HEK293 (cell line): Measurements from ENCODE around the gene SH3TC1.

Experiments used
- CTCF ChIA-PET: fragments of 350-600 bp; formaldehyde crosslinking; extraction: SDS; loops from one replicate; lab custom pipeline; 2021; ENCODE audit warnings: antibody characterized with exemption; lab: Yijun Ruan, JAX
- POLR2A ChIA-PET: fragments of 300-600 bp; formaldehyde crosslinking; extraction: SDS; loops from one replicate; lab custom pipeline; 2020; ENCODE audit warnings: antibody characterized with exemption, inconsistent platforms; lab: Yijun Ruan, JAX
- H3K27ac ChIP-seq: fragments of 200-500 bp; sonication (Bioruptor generic); 2 replicates; pipeline ENCODE4 v1.5.1; 2014; ENCODE audit warnings: low read depth, low read length, control low read depth, inconsistent platforms; ENCODE audit errors: extremely low read depth
- H3K36me3 ChIP-seq, 2 experiments: fragments of 200-500 bp in 1 of 2; sonication (Bioruptor generic) in 1 of 2; 1 replicate in 1 of 2; 2 replicates in 1 of 2; pipeline ENCODE4 v1.5.1; 2014 to 2017; ENCODE audit warnings: inconsistent platforms in 2 of 2, low read length in 2 of 2; ENCODE audit not compliant: control insufficient read depth in 2 of 2, insufficient read depth in 1 of 2
- H3K4me1 ChIP-seq: fragments of 200-500 bp; sonication (Bioruptor generic); 2 replicates; pipeline ENCODE4 v1.5.1; 2014; ENCODE audit warnings: mild to moderate bottlenecking, low read length, inconsistent platforms; ENCODE audit not compliant: control insufficient read depth, insufficient read depth
- H3K4me3 ChIP-seq: 2 replicates; pipeline ENCODE4 v1.5.1; 2011; ENCODE audit warnings: low read depth, mild to moderate bottlenecking, control low read depth, low read length, moderate library complexity
- H3K9me3 ChIP-seq: fragments of 200-500 bp; sonication (Bioruptor generic); 2 replicates; pipeline ENCODE4 v1.5.1; 2014; ENCODE audit warnings: low read depth, low read length, inconsistent platforms; ENCODE audit not compliant: control insufficient read depth, insufficient read depth
- EGR2 ChIP-seq: fragments of 450-650 bp; formaldehyde crosslinking; IDR thresholded peaks from 2 replicates; pipeline ENCODE4 v1.5.1; 2016; ENCODE audit warnings: low read depth, missing biosample characterization, missing genetic modification characterization
- GLIS1 ChIP-seq: fragments of 450-650 bp; formaldehyde crosslinking; IDR thresholded peaks from 2 replicates; pipeline ENCODE4 v1.5.1; 2016; ENCODE audit warnings: missing biosample characterization, missing genetic modification characterization
- PRDM1 ChIP-seq: fragments of 450-650 bp; formaldehyde crosslinking; IDR thresholded peaks from 2 replicates; pipeline ENCODE4; 2016; ENCODE audit warnings: missing biosample characterization, missing genetic modification characterization
- SCRT2 ChIP-seq: fragments of 450-650 bp; formaldehyde crosslinking; IDR thresholded peaks from 2 replicates; pipeline ENCODE4 v1.5.1; 2016; ENCODE audit warnings: missing biosample characterization, missing genetic modification characterization
- YY1 ChIP-seq: fragments of 450-650 bp; formaldehyde crosslinking; IDR thresholded peaks from 2 replicates; pipeline ENCODE4 v1.5.1; 2018; ENCODE audit warnings: missing biosample characterization, missing genetic modification characterization
- ZNF324 ChIP-seq: fragments of 450-650 bp; formaldehyde crosslinking; IDR thresholded peaks from 2 replicates; pipeline ENCODE4 v1.5.1; 2016; ENCODE audit warnings: missing biosample characterization, missing genetic modification characterization
- ZNF354C ChIP-seq: fragments of 450-650 bp; formaldehyde crosslinking; IDR thresholded peaks from 2 replicates; pipeline ENCODE4 v1.5.1; 2016; ENCODE audit warnings: missing biosample characterization, missing genetic modification characterization, low read depth, borderline replicate concordance
- ZNF394 ChIP-seq: fragments of 450-650 bp; formaldehyde crosslinking; IDR thresholded peaks from 2 replicates; pipeline ENCODE4 v1.5.1; 2016; ENCODE audit warnings: missing biosample characterization, missing genetic modification characterization, mild to moderate bottlenecking, moderate library complexity, borderline replicate concordance
- ZNF426 ChIP-seq: fragments of 450-650 bp; formaldehyde crosslinking; IDR thresholded peaks from 2 replicates; pipeline ENCODE4 v1.5.1; 2017; ENCODE audit warnings: missing biosample characterization, missing genetic modification characterization, mild to moderate bottlenecking, inconsistent platforms, moderate library complexity
- ZNF600 ChIP-seq: fragments of 450-650 bp; formaldehyde crosslinking; IDR thresholded peaks from 2 replicates; pipeline ENCODE4 v1.5.1; 2016; ENCODE audit warnings: missing biosample characterization, missing genetic modification characterization
- ZNF777 ChIP-seq: fragments of 450-650 bp; formaldehyde crosslinking; IDR thresholded peaks from 2 replicates; pipeline ENCODE4 v1.5.1; 2017; ENCODE audit warnings: missing biosample characterization, missing genetic modification characterization, borderline replicate concordance
- ZSCAN16 ChIP-seq: fragments of 450-650 bp; formaldehyde crosslinking; IDR thresholded peaks from 2 replicates; pipeline ENCODE4 v1.5.1; 2016; ENCODE audit warnings: missing biosample characterization, missing genetic modification characterization
- TF ChIP-seq, protein P1 (sequence below): fragments of 450-650 bp; formaldehyde crosslinking; IDR thresholded peaks from 2 replicates; pipeline ENCODE4 v1.5.1; 2016; ENCODE audit warnings: missing biosample characterization, missing genetic modification characterization, low read depth
- TF ChIP-seq, protein P2 (sequence below): fragments of 450-650 bp; formaldehyde crosslinking; IDR thresholded peaks from 2 replicates; pipeline ENCODE4 v1.5.0; 2017; ENCODE audit warnings: missing biosample characterization, missing genetic modification characterization, borderline replicate concordance
- TF ChIP-seq, protein P3 (sequence below): fragments of 450-650 bp; formaldehyde crosslinking; IDR thresholded peaks from 2 replicates; pipeline ENCODE4 v1.5.1; 2016; ENCODE audit warnings: missing biosample characterization, missing genetic modification characterization, low read depth
- TF ChIP-seq, protein P4 (sequence below): fragments of 450-650 bp; formaldehyde crosslinking; IDR thresholded peaks from 2 replicates; pipeline ENCODE4; 2016; ENCODE audit warnings: missing biosample characterization, missing genetic modification characterization
- TF ChIP-seq, protein P5 (sequence below): fragments of 450-650 bp; formaldehyde crosslinking; IDR thresholded peaks from 2 replicates; pipeline ENCODE4 v1.5.1; 2016; ENCODE audit warnings: missing biosample characterization, missing genetic modification characterization, borderline replicate concordance
- TF ChIP-seq, protein P6 (sequence below): fragments of 450-650 bp; formaldehyde crosslinking; IDR thresholded peaks from 2 replicates; pipeline ENCODE4 v1.5.1; 2016; ENCODE audit warnings: missing biosample characterization, missing genetic modification characterization
- TF ChIP-seq, protein P7 (sequence below): fragments of 450-650 bp; formaldehyde crosslinking; IDR thresholded peaks from 2 replicates; pipeline ENCODE4 v1.5.1; 2016; ENCODE audit warnings: missing biosample characterization, missing genetic modification characterization

Gene SH3TC1

DNA sequence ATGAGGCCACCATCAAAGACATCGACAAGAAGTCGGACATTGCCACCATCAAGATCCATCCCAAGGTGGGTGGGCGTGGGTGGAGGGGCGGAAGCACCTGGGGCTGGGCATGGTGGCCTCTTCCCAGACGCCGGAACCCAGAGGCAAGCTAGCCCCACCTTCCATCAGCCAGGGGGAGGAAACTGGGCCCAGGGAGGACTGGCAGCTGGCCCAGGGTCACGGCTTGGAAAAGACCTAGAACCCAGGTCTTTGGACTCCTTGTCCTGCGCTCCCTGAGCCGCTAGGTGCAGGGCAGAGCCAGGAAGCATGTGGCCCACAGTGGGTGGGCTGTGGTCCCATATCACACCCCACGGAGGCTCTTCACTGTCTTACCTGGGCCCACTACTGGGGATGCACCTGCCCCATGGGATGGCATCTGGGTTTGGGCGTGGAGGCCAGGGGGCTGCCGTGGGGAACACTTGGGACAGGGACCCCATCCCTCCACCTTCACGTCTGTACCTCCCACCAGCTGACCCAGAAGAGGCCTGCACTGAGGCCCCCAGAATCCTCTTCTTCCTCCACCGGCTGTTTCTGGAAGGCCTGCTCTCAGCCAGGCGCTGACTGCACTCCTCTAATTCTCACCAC is 87.7 kb downstream of the SH3TC1 start:
- POLR2A ChIA-PET, result no interaction called here
- no peaks in the 10 kb centered on the region for H3K4me1 ChIP-seq
- CTCF ChIA-PET, result no interaction called here
- H3K9me3 ChIP-seq, result no peaks in the 10 kb centered on the region
- H3K27ac ChIP-seq, result no peak overlapping the region
- no peak overlapping the region for H3K4me3 ChIP-seq
- H3K36me3 ChIP-seq, result no peaks in the 10 kb centered on the region
- TF ChIP-seq, protein P1, sequence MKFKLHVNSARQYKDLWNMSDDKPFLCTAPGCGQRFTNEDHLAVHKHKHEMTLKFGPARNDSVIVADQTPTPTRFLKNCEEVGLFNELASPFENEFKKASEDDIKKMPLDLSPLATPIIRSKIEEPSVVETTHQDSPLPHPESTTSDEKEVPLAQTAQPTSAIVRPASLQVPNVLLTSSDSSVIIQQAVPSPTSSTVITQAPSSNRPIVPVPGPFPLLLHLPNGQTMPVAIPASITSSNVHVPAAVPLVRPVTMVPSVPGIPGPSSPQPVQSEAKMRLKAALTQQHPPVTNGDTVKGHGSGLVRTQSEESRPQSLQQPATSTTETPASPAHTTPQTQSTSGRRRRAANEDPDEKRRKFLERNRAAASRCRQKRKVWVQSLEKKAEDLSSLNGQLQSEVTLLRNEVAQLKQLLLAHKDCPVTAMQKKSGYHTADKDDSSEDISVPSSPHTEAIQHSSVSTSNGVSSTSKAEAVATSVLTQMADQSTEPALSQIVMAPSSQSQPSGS (tag by site-specific recombination), result no peak
- TF ChIP-seq, protein P2, sequence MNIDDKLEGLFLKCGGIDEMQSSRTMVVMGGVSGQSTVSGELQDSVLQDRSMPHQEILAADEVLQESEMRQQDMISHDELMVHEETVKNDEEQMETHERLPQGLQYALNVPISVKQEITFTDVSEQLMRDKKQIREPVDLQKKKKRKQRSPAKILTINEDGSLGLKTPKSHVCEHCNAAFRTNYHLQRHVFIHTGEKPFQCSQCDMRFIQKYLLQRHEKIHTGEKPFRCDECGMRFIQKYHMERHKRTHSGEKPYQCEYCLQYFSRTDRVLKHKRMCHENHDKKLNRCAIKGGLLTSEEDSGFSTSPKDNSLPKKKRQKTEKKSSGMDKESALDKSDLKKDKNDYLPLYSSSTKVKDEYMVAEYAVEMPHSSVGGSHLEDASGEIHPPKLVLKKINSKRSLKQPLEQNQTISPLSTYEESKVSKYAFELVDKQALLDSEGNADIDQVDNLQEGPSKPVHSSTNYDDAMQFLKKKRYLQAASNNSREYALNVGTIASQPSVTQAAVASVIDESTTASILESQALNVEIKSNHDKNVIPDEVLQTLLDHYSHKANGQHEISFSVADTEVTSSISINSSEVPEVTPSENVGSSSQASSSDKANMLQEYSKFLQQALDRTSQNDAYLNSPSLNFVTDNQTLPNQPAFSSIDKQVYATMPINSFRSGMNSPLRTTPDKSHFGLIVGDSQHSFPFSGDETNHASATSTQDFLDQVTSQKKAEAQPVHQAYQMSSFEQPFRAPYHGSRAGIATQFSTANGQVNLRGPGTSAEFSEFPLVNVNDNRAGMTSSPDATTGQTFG (tag by site-specific recombination), result no peak
- TF ChIP-seq, protein P3, sequence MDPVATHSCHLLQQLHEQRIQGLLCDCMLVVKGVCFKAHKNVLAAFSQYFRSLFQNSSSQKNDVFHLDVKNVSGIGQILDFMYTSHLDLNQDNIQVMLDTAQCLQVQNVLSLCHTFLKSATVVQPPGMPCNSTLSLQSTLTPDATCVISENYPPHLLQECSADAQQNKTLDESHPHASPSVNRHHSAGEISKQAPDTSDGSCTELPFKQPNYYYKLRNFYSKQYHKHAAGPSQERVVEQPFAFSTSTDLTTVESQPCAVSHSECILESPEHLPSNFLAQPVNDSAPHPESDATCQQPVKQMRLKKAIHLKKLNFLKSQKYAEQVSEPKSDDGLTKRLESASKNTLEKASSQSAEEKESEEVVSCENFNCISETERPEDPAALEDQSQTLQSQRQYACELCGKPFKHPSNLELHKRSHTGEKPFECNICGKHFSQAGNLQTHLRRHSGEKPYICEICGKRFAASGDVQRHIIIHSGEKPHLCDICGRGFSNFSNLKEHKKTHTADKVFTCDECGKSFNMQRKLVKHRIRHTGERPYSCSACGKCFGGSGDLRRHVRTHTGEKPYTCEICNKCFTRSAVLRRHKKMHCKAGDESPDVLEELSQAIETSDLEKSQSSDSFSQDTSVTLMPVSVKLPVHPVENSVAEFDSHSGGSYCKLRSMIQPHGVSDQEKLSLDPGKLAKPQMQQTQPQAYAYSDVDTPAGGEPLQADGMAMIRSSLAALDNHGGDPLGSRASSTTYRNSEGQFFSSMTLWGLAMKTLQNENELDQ (tag by site-specific recombination), result no peak
- TF ChIP-seq ZNF426 (tag by site-specific recombination), result no peak
- TF ChIP-seq ZNF394 (tag by site-specific recombination), result no peak
- TF ChIP-seq ZNF354C, result no peak
- no peak for TF ChIP-seq PRDM1 (tag by site-specific recombination)
- no peak for TF ChIP-seq GLIS1 (tag by site-specific recombination)
- TF ChIP-seq YY1 (tag by site-specific recombination), result no peak
- TF ChIP-seq, protein P4, sequence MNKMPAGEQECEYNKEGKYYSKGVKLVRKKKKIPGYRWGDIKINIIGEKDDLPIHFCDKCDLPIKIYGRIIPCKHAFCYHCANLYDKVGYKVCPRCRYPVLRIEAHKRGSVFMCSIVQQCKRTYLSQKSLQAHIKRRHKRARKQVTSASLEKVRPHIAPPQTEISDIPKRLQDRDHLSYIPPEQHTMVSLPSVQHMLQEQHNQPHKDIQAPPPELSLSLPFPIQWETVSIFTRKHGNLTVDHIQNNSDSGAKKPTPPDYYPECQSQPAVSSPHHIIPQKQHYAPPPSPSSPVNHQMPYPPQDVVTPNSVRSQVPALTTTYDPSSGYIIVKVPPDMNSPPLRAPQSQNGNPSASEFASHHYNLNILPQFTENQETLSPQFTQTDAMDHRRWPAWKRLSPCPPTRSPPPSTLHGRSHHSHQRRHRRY (tag by site-specific recombination), result no peak
- TF ChIP-seq SCRT2, result no peak
- TF ChIP-seq EGR2, result no peak
- TF ChIP-seq, protein P5, sequence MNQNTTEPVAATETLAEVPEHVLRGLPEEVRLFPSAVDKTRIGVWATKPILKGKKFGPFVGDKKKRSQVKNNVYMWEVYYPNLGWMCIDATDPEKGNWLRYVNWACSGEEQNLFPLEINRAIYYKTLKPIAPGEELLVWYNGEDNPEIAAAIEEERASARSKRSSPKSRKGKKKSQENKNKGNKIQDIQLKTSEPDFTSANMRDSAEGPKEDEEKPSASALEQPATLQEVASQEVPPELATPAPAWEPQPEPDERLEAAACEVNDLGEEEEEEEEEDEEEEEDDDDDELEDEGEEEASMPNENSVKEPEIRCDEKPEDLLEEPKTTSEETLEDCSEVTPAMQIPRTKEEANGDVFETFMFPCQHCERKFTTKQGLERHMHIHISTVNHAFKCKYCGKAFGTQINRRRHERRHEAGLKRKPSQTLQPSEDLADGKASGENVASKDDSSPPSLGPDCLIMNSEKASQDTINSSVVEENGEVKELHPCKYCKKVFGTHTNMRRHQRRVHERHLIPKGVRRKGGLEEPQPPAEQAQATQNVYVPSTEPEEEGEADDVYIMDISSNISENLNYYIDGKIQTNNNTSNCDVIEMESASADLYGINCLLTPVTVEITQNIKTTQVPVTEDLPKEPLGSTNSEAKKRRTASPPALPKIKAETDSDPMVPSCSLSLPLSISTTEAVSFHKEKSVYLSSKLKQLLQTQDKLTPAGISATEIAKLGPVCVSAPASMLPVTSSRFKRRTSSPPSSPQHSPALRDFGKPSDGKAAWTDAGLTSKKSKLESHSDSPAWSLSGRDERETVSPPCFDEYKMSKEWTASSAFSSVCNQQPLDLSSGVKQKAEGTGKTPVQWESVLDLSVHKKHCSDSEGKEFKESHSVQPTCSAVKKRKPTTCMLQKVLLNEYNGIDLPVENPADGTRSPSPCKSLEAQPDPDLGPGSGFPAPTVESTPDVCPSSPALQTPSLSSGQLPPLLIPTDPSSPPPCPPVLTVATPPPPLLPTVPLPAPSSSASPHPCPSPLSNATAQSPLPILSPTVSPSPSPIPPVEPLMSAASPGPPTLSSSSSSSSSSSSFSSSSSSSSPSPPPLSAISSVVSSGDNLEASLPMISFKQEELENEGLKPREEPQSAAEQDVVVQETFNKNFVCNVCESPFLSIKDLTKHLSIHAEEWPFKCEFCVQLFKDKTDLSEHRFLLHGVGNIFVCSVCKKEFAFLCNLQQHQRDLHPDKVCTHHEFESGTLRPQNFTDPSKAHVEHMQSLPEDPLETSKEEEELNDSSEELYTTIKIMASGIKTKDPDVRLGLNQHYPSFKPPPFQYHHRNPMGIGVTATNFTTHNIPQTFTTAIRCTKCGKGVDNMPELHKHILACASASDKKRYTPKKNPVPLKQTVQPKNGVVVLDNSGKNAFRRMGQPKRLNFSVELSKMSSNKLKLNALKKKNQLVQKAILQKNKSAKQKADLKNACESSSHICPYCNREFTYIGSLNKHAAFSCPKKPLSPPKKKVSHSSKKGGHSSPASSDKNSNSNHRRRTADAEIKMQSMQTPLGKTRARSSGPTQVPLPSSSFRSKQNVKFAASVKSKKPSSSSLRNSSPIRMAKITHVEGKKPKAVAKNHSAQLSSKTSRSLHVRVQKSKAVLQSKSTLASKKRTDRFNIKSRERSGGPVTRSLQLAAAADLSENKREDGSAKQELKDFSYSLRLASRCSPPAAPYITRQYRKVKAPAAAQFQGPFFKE (tag by site-specific recombination), result no peak
- TF ChIP-seq ZSCAN16 (tag by site-specific recombination), result no peak
- TF ChIP-seq, protein P6, sequence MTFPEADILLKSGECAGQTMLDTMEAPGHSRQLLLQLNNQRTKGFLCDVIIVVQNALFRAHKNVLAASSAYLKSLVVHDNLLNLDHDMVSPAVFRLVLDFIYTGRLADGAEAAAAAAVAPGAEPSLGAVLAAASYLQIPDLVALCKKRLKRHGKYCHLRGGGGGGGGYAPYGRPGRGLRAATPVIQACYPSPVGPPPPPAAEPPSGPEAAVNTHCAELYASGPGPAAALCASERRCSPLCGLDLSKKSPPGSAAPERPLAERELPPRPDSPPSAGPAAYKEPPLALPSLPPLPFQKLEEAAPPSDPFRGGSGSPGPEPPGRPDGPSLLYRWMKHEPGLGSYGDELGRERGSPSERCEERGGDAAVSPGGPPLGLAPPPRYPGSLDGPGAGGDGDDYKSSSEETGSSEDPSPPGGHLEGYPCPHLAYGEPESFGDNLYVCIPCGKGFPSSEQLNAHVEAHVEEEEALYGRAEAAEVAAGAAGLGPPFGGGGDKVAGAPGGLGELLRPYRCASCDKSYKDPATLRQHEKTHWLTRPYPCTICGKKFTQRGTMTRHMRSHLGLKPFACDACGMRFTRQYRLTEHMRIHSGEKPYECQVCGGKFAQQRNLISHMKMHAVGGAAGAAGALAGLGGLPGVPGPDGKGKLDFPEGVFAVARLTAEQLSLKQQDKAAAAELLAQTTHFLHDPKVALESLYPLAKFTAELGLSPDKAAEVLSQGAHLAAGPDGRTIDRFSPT (tag by site-specific recombination), result no peak
- no peak for TF ChIP-seq ZNF777
- TF ChIP-seq ZNF324 (tag by site-specific recombination), result no peak
- no peak for TF ChIP-seq ZNF600 (tag by site-specific recombination)
- TF ChIP-seq, protein P7, sequence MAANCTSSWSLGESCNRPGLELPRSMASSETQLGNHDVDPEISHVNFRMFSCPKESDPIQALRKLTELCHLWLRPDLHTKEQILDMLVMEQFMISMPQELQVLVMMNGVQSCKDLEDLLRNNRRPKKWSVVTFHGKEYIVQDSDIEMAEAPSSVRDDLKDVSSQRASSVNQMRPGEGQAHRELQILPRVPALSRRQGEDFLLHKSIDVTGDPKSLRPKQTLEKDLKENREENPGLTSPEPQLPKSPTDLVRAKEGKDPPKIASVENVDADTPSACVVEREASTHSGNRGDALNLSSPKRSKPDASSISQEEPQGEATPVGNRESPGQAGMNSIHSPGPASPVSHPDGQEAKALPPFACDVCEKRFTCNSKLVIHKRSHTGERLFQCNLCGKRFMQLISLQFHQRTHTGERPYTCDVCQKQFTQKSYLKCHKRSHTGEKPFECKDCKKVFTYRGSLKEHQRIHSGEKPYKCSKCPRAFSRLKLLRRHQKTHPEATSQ, result no peak
